GM13977 (cell line): ENCODE measurements around the gene UNC119B.

Source experiments
- DNase-seq: peaks from one replicate; pipeline ENCODE4 v3.0.0; 2012; ENCODE audit warnings: low spot score
- CTCF ChIP-seq: IDR thresholded peaks from 2 replicates; pipeline ENCODE4 v1.5.1; 2012; ENCODE audit warnings: mild to moderate bottlenecking, control low read depth; ENCODE audit not compliant: insufficient read depth; ENCODE audit errors: extremely low read depth, missing control alignments
- in situ Hi-C: fragments of 300-500 bp; cut with MboI; formaldehyde crosslinking; loops from one replicate; pipeline ENCODE4 v1.12.0; 2022; ENCODE audit warnings: low sequenced_read_pairs, low pct_unique_long_range_greater_than_20kb, mixed read lengths, inconsistent platforms; ENCODE audit not compliant: unreplicated experiment

The UNC119B gene

GRCh38 chr12:120706029-120706428 lies 4.2 kb upstream of the UNC119B start:
- in situ Hi-C loops = no loop called here
- DNase-seq = no peak
- no peak for TF ChIP-seq CTCF

GRCh38 chr12:120708651-120709050 lies 1.6 kb upstream of the UNC119B start:
- in situ Hi-C loops = no loop called here
- no peak for TF ChIP-seq CTCF
- DNase-seq = no peak

GRCh38 chr12:120710805-120711296 lies 593 bp downstream of the UNC119B start:
- no peak for TF ChIP-seq CTCF
- in situ Hi-C loops = loop anchor here (10.0 kb wide), 2 partner anchors 66 to 126 kb away; partner anchors contain the start of genes CABP1 and POP5
- DNase-seq = peak; percentile 47

- DNase-seq = no peak
- in situ Hi-C loops = loop anchor here (10.0 kb wide), 2 partner anchors 67 to 127 kb away; partner anchors contain the start of genes CABP1 and POP5
- TF ChIP-seq CTCF = no peak
Observed at GRCh38 chr12:120711411-120711810, 1.2 kb downstream of the UNC119B start.

GRCh38 chr12:120712610-120713009 lies 2.4 kb downstream of the UNC119B start:
- no peak for DNase-seq
- in situ Hi-C loops = loop anchor here (10.0 kb wide), 2 partner anchors 68 to 128 kb away; partner anchors contain the start of genes CABP1 and POP5

GRCh38 chr12:120713861-120714482 lies 3.7 kb downstream of the UNC119B start:
- TF ChIP-seq CTCF = peak; percentile 79
- in situ Hi-C loops = loop anchor here (10.0 kb wide), 2 partner anchors 69 to 129 kb away; partner anchors contain the start of genes CABP1 and POP5
- peak; percentile 85 for DNase-seq

More at GRCh38 chr12:120712610-120713009, 2.4 kb downstream of the UNC119B start:
- TF ChIP-seq CTCF = no peak
